ENCODE measurements around the gene GMPS.

The GMPS gene

GRCh38 chr3:155908605-155909004 lies 38.2 kb downstream of the GMPS start:
- Histone ChIP-seq H3K27ac (no peak overlapping the region), H3K27me3 (ENCODE audit: insufficient read depth, low read depth) (no peaks in the 10 kb centered on the region), H3K4me3 (IDR thresholded peaks at IDR 0.05; ENCODE audit: insufficient read depth, low read depth, low read length) (no peak overlapping the region), H2AFZ (ENCODE audit: low read depth) (no peak overlapping the region), H3K4me1 (ENCODE audit: low read depth, poor library complexity, severe bottlenecking) (no peaks in the 10 kb centered on the region), H4K20me1 (ENCODE audit: insufficient read depth) (no peaks in the 10 kb centered on the region), H3K36me3 (ENCODE audit: insufficient read depth) (no peaks in the 10 kb centered on the region; the same call in none of the 2 replicates), H3K9ac (no peak overlapping the region), H3K4me2 (no peak overlapping the region), H3K79me2 (ENCODE audit: insufficient read depth, low read depth) (no peaks in the 10 kb centered on the region)
- TF ChIP-seq CTCF (conservative IDR thresholded peaks at IDR 0.05; ENCODE audit: low read depth, low read length): no peak

DNA sequence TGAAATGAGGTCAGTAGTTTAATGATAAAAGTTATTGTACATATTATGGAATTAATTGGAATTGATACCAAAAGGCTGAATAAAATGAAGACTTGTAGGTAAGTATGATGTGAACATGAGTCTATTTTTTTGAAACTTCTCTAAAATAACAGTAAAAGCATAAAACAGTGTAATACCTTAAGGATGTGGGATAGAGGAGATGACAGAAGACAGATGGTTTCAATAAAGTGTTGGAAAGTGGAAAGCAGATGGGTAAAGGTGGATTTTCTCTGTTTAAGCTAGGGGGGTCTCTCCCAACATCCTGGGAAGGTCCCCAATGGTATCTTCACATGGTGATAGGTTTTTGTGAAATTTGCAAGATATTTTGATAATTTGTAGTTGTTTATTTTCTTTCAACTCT lies 41.6 kb downstream of the GMPS start:
- Histone ChIP-seq H3K4me2 (no peak overlapping the region), H3K4me1 (ENCODE audit: low read depth, poor library complexity, severe bottlenecking) (no peaks in the 10 kb centered on the region), H3K9ac (no peak overlapping the region), H2AFZ (ENCODE audit: low read depth) (no peak overlapping the region), H3K4me3 (IDR thresholded peaks at IDR 0.05; ENCODE audit: insufficient read depth, low read depth, low read length) (no peak overlapping the region), H3K79me2 (ENCODE audit: insufficient read depth, low read depth) (no peaks in the 10 kb centered on the region), H4K20me1 (ENCODE audit: insufficient read depth) (no peaks in the 10 kb centered on the region), H3K27ac (no peak overlapping the region), H3K27me3 (ENCODE audit: insufficient read depth, low read depth) (no peaks in the 10 kb centered on the region), H3K36me3 (ENCODE audit: insufficient read depth) (peaks cover 20% of the 10 kb centered on the region)
- no peak for TF ChIP-seq CTCF (conservative IDR thresholded peaks at IDR 0.05; ENCODE audit: low read depth, low read length)

- H3K4me1 ChIP-seq (ENCODE audit: low read depth, poor library complexity, severe bottlenecking): no peaks in the 10 kb centered on the region
- TF ChIP-seq CTCF (conservative IDR thresholded peaks at IDR 0.05; ENCODE audit: low read depth, low read length): no peak
- H3K79me2 ChIP-seq (ENCODE audit: insufficient read depth, low read depth): no peaks in the 10 kb centered on the region
- no peak overlapping the region for H3K4me3 ChIP-seq (IDR thresholded peaks at IDR 0.05; ENCODE audit: insufficient read depth, low read depth, low read length)
- H4K20me1 ChIP-seq (ENCODE audit: insufficient read depth): no peaks in the 10 kb centered on the region
- H2AFZ ChIP-seq (ENCODE audit: low read depth): no peak overlapping the region
- H3K4me2 ChIP-seq: no peak overlapping the region
- no peaks in the 10 kb centered on the region for H3K27me3 ChIP-seq (ENCODE audit: insufficient read depth, low read depth)
- H3K27ac ChIP-seq: no peak overlapping the region
- no peak overlapping the region for H3K9ac ChIP-seq
- H3K36me3 ChIP-seq (ENCODE audit: insufficient read depth): peaks cover 20% of the 10 kb centered on the region
Observed at GRCh38 chr3:155912579-155913190, 42.2 kb downstream of the GMPS start.

DNA sequence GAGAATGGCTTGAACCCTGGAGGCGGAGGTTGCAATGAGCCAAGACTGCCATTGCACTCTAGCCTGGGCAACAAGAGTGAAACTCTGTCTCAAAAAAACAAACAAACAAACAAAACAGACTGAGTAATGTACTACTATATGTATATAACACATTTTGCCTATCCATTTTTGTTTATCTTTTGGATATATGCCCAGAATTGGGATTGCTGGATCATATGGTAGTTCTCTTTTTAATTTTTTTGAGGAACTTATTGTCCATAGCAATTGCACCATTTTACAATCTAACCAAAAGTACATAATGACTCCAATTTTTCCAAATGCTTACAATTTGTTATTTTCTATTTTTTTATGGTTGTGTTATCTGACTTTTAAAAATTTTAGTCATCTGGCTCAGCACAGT lies 47.3 kb downstream of the GMPS start:
- peaks cover 27% of the 10 kb centered on the region; the same call in 1 of the 2 replicates for H3K36me3 ChIP-seq (ENCODE audit: insufficient read depth)
- no peak overlapping the region for H2AFZ ChIP-seq (ENCODE audit: low read depth)
- no peaks in the 10 kb centered on the region for H3K4me1 ChIP-seq (ENCODE audit: low read depth, poor library complexity, severe bottlenecking)
- TF ChIP-seq CTCF (conservative IDR thresholded peaks at IDR 0.05; ENCODE audit: low read depth, low read length): no peak
- H3K4me3 ChIP-seq (IDR thresholded peaks at IDR 0.05; ENCODE audit: insufficient read depth, low read depth, low read length): no peak overlapping the region
- no peak overlapping the region for H3K27ac ChIP-seq
- no peaks in the 10 kb centered on the region for H3K79me2 ChIP-seq (ENCODE audit: insufficient read depth, low read depth)
- H3K9ac ChIP-seq: no peak overlapping the region
- no peaks in the 10 kb centered on the region for H3K27me3 ChIP-seq (ENCODE audit: insufficient read depth, low read depth)
- H3K4me2 ChIP-seq: no peak overlapping the region
- no peaks in the 10 kb centered on the region for H4K20me1 ChIP-seq (ENCODE audit: insufficient read depth)

All from KMS-11 (cell line).